ENCODE measurements around the gene NRN1L.
"Not testable (repeated sequence)": the region's sequence is repeated elsewhere in the genome, so short reads cannot be mapped to it uniquely, and the experiment has no call there.

The NRN1L gene

GRCh38 chr16:67884684-67885083, at the start of gene NRN1L:
Gene NRN1L (plus strand): TSS chr16:67884885. CDS start chr16:67884904, 19 bp downstream.
- no peak within 1 kb of the TSS for H3K27ac ChIP-seq

GRCh38 chr16:67837190-67837589, 47.5 kb upstream of the NRN1L start:
- not testable (repeated sequence) for H3K36me3 ChIP-seq (ENCODE audit: control insufficient read depth, insufficient read depth, low read length); H3K9ac ChIP-seq; H3K79me2 ChIP-seq; H3K27ac ChIP-seq; H3K9me3 ChIP-seq (ENCODE audit: control insufficient read depth, low read length); H3K4me2 ChIP-seq (ENCODE audit: low read length); H3K27me3 ChIP-seq (ENCODE audit: control insufficient read depth, insufficient read depth, low read length); H3K4me1 ChIP-seq; H2AFZ ChIP-seq; H3K4me3 ChIP-seq (ENCODE audit: low read depth, low read length)

More at GRCh38 chr16:67884684-67885083, at the start of gene NRN1L:
- Histone ChIP-seq H3K27me3 (ENCODE audit: control insufficient read depth, insufficient read depth, low read length) (no peaks in the 10 kb centered on the region), H3K4me2 (ENCODE audit: low read length) (peak within 1 kb of the TSS; percentile 43), H3K4me1 (no peaks in the 10 kb centered on the region), H3K9ac (no peak within 1 kb of the TSS), H3K79me2 (no peaks in the 10 kb centered on the region), H3K9me3 (ENCODE audit: control insufficient read depth, low read length) (no peaks in the 10 kb centered on the region), H2AFZ (no peak within 1 kb of the TSS), H3K36me3 (ENCODE audit: control insufficient read depth, insufficient read depth, low read length) (no peaks in the 10 kb centered on the region), H3K4me3 (ENCODE audit: low read depth, low read length) (no peak within 1 kb of the TSS)
- TF ChIP-seq CTCF (IDR thresholded peaks at IDR 0.05): no peak

GRCh38 chr16:67837811-67838210, 46.9 kb upstream of the NRN1L start:
- Histone ChIP-seq H3K4me2 (ENCODE audit: low read length) (peak overlapping the region; percentile 53), H3K36me3 (ENCODE audit: control insufficient read depth, insufficient read depth, low read length) (no peaks in the 10 kb centered on the region), H3K27me3 (ENCODE audit: control insufficient read depth, insufficient read depth, low read length) (no peaks in the 10 kb centered on the region), H3K79me2 (no peaks in the 10 kb centered on the region), H3K4me1 (peaks cover 3% of the 10 kb centered on the region), H3K9me3 (ENCODE audit: control insufficient read depth, low read length) (no peaks in the 10 kb centered on the region), H3K27ac (no peak overlapping the region), H3K4me3 (ENCODE audit: low read depth, low read length) (no peak overlapping the region), H2AFZ (no peak overlapping the region), H3K9ac (no peak overlapping the region)
- no peak for TF ChIP-seq CTCF (IDR thresholded peaks at IDR 0.05)

- Histone ChIP-seq H3K27ac (peak overlapping the region; percentile 99), H3K36me3 (ENCODE audit: control insufficient read depth, insufficient read depth, low read length) (no peaks in the 10 kb centered on the region), H3K9me3 (ENCODE audit: control insufficient read depth, low read length) (no peaks in the 10 kb centered on the region), H3K27me3 (ENCODE audit: control insufficient read depth, insufficient read depth, low read length) (no peaks in the 10 kb centered on the region), H2AFZ (peak overlapping the region; percentile 96), H3K4me1 (peaks cover 13% of the 10 kb centered on the region), H3K4me2 (ENCODE audit: low read length) (peak overlapping the region; percentile 84), H3K79me2 (peaks cover 5% of the 10 kb centered on the region), H3K4me3 (ENCODE audit: low read depth, low read length) (peak overlapping the region; percentile 100), H3K9ac (no peak overlapping the region)
- TF ChIP-seq CTCF (IDR thresholded peaks at IDR 0.05): no peak
Measured at GRCh38 chr16:67841198-67841815, 43.4 kb upstream of the NRN1L start.

- H3K36me3 ChIP-seq (ENCODE audit: control insufficient read depth, insufficient read depth, low read length): no peaks in the 10 kb centered on the region
- peak within 1 kb of the TSS; percentile 99 for H3K27ac ChIP-seq
- H3K4me2 ChIP-seq (ENCODE audit: low read length): peak within 1 kb of the TSS; percentile 84
- peak within 1 kb of the TSS; percentile 96 for H2AFZ ChIP-seq
- peaks cover 5% of the 10 kb centered on the region for H3K79me2 ChIP-seq
- peaks cover 13% of the 10 kb centered on the region for H3K4me1 ChIP-seq
- peak within 1 kb of the TSS; percentile 81 for H3K9ac ChIP-seq
- H3K4me3 ChIP-seq (ENCODE audit: low read depth, low read length): peak within 1 kb of the TSS; percentile 100
- no peaks in the 10 kb centered on the region for H3K9me3 ChIP-seq (ENCODE audit: control insufficient read depth, low read length)
- no peaks in the 10 kb centered on the region for H3K27me3 ChIP-seq (ENCODE audit: control insufficient read depth, insufficient read depth, low read length)
- peak; percentile 93 for TF ChIP-seq CTCF (IDR thresholded peaks at IDR 0.05)
Measured at GRCh38 chr16:67841816-67842508, 42.7 kb upstream of the NRN1L start, which contains the start of gene THAP11. Gene THAP11 (plus strand): TSS chr16:67842320. CDS start chr16:67842555, 235 bp downstream.

Measured in parathyroid adenoma (tissue), 2 donors.